Vagina (tissue), 2 donors: ENCODE measurements around the gene PRAMEF13.
"Not testable (repeated sequence)": the region's sequence is repeated elsewhere in the genome, so short reads cannot be mapped to it uniquely, and the experiment has no call there.

Source experiments
- POLR2A ChIP-seq, 2 donors: fragments of 450-650 bp; IDR thresholded peaks; one replicate each; pipeline ENCODE4 v1.6.1; 2017; ENCODE audit warnings: antibody characterized with exemption in 2 of 2, mild to moderate bottlenecking in 2 of 2, moderate library complexity in 2 of 2
- POLR2AphosphoS5 ChIP-seq, 2 donors: sonication (generic); formaldehyde crosslinking; IDR thresholded peaks; one replicate each; pipeline ENCODE4 v1.9.0; 2017; ENCODE audit warnings: antibody characterized with exemption in 2 of 2, mild to moderate bottlenecking in 2 of 2, low read depth in 1 of 2; ENCODE audit not compliant: insufficient read depth in 1 of 2

DNA sequence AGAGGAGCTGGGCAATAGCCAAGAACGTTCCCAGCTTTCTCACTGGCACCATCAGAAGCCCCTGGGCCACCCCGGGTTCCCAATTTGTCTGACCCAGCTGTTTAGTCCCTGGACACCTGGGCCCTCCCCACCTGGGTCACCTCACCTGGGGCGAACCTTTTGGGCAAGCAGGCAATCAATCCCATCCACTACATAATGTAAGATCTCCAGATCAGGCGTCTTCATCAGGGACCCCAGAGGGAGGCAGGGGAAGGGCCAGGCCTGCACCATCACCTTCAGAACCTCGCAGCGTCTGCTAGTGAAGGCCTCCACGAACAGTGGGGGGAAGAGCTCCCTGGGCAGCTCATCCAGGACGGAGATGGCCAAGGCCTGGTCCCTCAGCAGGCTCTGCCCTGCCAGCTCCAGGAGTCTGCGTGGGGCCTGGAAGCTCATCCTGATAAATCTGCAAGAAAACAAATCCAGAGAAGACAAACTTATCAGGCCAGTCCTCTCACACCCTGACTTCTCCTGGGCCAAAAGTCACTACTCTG is 24.5 kb upstream of the PRAMEF13 start, which contains the start of gene PRAMEF18:
- TF ChIP-seq POLR2AphosphoS5 (IDR thresholded peaks at IDR 0.05; ENCODE audit: insufficient read depth in 1 of 2, low read depth in 1 of 2); POLR2A (IDR thresholded peaks at IDR 0.05): not testable (repeated sequence)
